ENCODE measurements around the gene GALNT2.

Gene GALNT2

GRCh38 chr1:230071316-230071715, 4.3 kb downstream of the GALNT2 start:
- DNase-seq (ENCODE audit: low read depth): no peak

GRCh38 chr1:230072296-230072695, 5.3 kb downstream of the GALNT2 start:
- DNase-seq (ENCODE audit: low read depth): no peak

GRCh38 chr1:230072866-230073265, 5.8 kb downstream of the GALNT2 start:
- peak; percentile 41 for DNase-seq (ENCODE audit: low read depth)

- DNase-seq (ENCODE audit: low read depth): peak; percentile 93
Measured at GRCh38 chr1:230073371-230074035, 6.5 kb downstream of the GALNT2 start.

GRCh38 chr1:230074270-230074669, 7.2 kb downstream of the GALNT2 start:
- no peak for DNase-seq (ENCODE audit: low read depth)

GRCh38 chr1:230074762-230075161, 7.7 kb downstream of the GALNT2 start:
- no peak for DNase-seq (ENCODE audit: low read depth)

- DNase-seq (ENCODE audit: low read depth): no peak
Measured at GRCh38 chr1:230076121-230076520, 9.1 kb downstream of the GALNT2 start.

GRCh38 chr1:230077011-230077410, 10.0 kb downstream of the GALNT2 start:
- no peak for DNase-seq (ENCODE audit: low read depth)

- DNase-seq (ENCODE audit: low read depth): peak; percentile 75
Measured at GRCh38 chr1:230077436-230078213, 10.6 kb downstream of the GALNT2 start.

- no peak for DNase-seq (ENCODE audit: low read depth)
Measured at GRCh38 chr1:230079199-230080024, 12.4 kb downstream of the GALNT2 start.

- no peak for DNase-seq (ENCODE audit: low read depth)
Measured at GRCh38 chr1:230080822-230081221, 13.8 kb downstream of the GALNT2 start.

- DNase-seq (ENCODE audit: low read depth): no peak
Measured at GRCh38 chr1:230081751-230082150, 14.7 kb downstream of the GALNT2 start.

- no peak for DNase-seq (ENCODE audit: low read depth)
Measured at GRCh38 chr1:230082211-230082610, 15.2 kb downstream of the GALNT2 start.

GRCh38 chr1:230083053-230083452, 16.0 kb downstream of the GALNT2 start:
- peak; percentile 15 for DNase-seq (ENCODE audit: low read depth)

- DNase-seq (ENCODE audit: low read depth): no peak
Measured at GRCh38 chr1:230083746-230084407, 16.8 kb downstream of the GALNT2 start.

- DNase-seq (ENCODE audit: low read depth): peak; percentile 98
Measured at GRCh38 chr1:230084408-230085177, 17.6 kb downstream of the GALNT2 start.

GRCh38 chr1:230085178-230085515, 18.1 kb downstream of the GALNT2 start:
- no peak for DNase-seq (ENCODE audit: low read depth)

- DNase-seq (ENCODE audit: low read depth): no peak
Measured at GRCh38 chr1:230086151-230086550, 19.1 kb downstream of the GALNT2 start.

- DNase-seq (ENCODE audit: low read depth): no peak
Measured at GRCh38 chr1:230087028-230087716, 20.1 kb downstream of the GALNT2 start.

- no peak for DNase-seq (ENCODE audit: low read depth)
Measured at GRCh38 chr1:230087717-230088105, 20.7 kb downstream of the GALNT2 start.

- peak; percentile 84 for DNase-seq (ENCODE audit: low read depth)
Measured at GRCh38 chr1:230090194-230090711, 23.2 kb downstream of the GALNT2 start.

Data from ELR (cell line).